HG02981 (cell line): ENCODE results near the gene EMC9.

Experiments used
- ATAC-seq: cut with Tn5 transposase; IDR thresholded peaks from one replicate; pipeline ENCODE4 v1.9.1; 2021; ENCODE audit warnings: mild to moderate bottlenecking, moderate library complexity; ENCODE audit not compliant: unreplicated experiment

Gene EMC9

GRCh38 chr14:24092505-24093206, 48.7 kb downstream of the EMC9 start:
- ATAC-seq = no peak

GRCh38 chr14:24092110-24092504, 49.3 kb downstream of the EMC9 start:
- no peak for ATAC-seq

- ATAC-seq = no peak
Observed at GRCh38 chr14:24089890-24090289, 51.5 kb downstream of the EMC9 start.
